Activated CD4-positive, alpha-beta T cell treated with anti-CD3 and anti-CD28 coated beads for 1 hour (primary cell): ENCODE results near the gene PPP1R15B.

Source experiments
- DNase-seq: peaks from one replicate; pipeline ENCODE4 v3.0.0-alpha.2; 2020

The PPP1R15B gene

DNA sequence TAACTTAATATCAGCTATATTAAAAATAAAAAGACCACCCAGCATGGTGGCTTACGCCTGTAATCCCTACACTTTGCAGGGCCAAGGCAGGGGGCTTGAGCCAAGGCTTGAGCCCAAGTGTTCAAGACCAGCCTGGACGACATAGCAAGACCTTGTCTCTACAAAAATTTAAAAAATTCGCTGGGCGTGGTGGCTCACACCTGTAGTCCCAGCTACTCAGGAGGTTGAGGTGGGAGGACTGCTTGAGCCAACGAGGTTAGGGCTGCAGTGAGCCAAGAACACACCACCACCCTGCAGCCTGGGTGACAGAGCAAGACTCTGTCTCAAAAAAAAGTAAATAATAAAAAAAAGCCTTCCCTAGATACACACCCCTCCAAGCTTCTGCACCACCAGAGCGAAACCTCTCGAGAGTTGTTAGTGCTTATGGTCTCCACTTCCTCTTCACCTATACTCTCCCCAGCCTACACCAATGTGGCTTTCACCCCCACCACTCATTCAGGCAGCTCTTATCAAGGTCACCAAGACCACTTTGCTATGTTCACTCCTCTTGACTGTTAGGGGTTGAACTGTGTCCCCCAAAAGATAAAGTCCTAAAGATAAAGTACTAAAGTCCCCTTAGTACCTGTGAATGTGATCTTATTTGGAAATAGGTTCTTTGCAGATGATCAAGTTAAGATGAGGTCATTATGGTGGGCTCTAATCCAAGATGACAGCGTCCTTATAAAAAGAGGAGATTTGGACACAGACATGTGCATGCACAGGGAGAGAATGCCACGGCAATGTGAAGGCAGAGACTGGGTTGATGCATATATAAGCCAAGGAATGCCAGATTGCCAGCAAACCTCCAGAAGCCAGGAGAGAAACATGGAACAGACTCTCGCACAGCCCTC is 6.8 kb upstream of the PPP1R15B start:
- no peak for DNase-seq

DNA sequence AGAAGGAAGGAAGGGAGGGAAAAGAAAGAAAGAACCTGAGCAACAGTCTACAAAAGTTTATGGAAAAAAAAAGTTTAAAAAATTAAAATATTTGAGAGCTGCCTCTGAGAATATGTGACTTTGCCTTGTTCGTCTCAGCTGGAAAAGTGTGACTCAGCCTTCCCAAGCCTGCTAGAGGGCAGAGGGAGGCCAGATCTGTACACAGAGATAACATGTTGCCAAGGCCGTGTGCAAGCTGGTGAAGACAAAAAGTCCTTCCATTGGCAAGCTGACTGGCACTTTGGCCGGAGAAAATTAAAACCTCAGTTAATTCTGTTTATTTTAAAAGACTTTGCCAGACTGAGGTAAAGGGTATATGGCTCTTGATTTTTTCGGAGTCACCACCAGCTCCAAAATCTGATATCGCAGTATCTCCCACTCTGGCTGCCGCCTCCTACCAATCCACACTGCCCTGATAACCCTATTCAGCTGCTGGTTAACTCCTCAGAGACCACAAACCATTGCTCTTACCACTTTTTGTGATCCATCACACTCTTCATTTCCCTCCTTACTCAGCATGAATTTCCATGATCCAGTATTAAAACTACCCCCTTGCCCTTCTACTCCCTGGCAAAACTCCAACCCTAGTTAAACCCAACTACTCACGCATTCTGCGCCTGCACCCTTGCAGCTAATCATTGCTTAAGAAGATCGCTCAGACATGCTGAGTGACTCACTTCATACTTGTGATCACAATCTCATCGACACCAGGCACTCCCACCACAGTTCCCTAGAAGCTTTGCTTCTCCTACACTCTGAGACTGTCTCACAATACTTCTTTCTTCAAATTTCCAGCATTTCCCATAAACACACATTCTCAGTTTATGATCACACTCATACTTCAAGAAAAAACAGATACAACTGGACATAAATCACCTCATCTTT is 5.7 kb upstream of the PPP1R15B start:
- peak; percentile 22 for DNase-seq

DNA sequence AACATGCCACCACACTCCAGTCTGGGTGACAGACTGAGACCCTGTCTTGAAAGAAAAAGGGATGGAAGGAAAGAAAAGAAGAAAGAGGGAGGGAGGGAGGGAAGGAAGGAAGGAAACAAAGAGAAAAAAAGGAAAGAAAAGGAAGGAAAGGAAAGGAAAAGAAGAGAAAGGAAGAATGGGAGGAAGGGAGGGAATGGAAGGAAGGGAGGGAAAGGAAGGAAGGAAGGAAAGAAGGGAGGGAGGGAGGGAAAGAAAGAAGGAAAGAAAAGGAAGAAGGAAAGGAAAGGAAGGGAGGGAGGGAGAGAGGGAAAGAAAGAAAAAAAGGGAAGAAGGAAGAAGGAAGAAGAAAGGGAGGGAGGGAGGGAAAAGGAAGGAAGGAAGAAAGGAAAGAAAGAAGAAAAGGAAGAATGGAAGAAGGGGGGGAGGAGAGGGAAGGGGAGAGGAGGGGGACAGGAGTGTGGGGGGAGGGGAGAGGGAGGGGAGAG is 5.0 kb upstream of the PPP1R15B start:
- no peak for DNase-seq

DNA sequence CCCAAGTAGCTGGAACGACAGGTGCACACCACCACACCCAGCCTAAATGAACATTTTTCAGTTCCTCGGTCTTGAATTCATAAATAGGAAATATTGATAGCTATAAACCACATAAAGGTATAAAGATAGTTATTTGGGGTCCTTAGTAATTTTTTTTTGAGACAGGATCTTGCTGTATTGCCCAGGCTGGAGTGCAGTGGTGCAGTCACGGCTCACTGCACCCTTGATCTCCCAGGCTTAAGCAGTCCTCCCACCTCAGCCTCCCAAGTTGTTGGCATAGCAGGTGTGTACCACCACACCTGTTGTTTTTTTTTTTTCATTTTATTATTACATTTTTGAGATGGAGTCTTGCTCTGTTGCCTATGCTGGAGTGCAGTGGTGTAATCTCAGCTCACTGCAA is 3.7 kb upstream of the PPP1R15B start:
- no peak for DNase-seq

DNA sequence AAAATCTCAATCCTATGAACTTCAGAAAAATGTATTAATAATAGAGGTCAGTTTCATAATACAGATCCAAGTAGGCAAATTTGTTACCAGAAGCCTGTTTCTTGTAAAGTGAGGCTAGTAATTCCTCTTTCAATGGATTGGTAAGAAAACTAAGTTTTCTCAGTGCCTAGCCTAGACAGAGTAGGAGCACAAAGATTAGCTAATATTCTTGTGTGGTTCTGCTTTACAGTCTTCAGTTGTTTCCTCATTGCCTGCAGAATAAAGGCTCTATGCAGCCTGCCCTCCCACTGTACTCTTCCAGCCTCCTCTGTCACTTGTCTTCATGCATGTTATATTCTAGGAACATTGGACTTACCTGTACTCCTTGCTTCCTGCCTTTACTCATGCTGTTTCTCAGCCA is 2.4 kb upstream of the PPP1R15B start:
- DNase-seq, result no peak

DNA sequence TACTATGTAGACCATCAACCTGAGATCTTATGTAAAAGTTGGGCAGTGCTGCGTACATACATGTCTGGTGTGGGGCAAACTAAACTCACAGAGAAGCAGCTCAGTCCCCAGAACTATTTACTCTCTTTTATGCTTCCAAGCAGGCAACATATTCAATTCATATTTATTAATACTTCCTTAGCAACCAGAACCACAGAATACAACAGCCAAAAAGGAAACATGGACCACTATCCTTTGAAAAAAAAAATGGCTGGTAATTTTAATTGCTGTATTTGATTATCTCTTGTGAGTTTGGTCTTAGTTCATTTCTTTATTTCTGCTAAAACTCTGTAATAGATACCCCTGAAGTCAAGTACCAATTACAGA is 1.5 kb upstream of the PPP1R15B start:
- no peak for DNase-seq

DNA sequence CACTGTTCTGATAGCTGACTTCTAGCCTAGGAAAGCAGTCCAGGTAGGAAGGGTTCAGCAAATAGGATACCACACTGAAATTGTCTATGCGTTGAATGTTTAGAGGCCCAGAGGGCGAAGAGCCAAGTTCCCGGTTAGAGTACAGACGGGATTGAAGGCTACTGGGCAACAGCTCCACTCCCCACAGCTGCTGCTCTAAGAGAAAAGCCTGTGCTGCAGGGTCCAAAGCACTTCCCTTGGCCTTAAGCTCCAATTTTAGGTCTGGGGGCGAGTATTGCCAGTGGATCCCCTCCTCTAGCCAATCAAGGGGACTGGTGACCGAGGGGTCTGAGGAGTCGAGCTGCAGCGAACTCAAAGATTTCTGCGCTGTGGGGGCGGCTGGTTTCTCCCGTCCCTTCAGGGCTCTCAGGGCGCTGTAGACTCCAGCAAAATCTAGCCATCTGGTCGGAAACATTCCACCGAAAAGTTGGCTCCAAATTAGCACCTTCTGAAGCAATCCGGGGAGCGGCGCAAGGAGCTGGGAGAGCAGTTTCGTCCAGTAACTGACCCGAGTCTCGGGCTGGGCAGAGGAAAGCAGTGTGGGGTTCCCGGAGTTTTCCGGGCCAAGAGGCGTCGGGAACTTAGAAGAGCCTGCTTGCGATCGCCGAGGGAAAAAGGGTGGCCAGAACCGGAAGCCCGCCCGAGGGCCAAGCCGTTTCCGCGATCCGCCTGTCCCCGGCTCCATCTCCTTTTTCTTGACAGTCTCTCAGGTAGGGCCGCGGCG is 748 bp downstream of the PPP1R15B start:
- DNase-seq, result no peak

DNA sequence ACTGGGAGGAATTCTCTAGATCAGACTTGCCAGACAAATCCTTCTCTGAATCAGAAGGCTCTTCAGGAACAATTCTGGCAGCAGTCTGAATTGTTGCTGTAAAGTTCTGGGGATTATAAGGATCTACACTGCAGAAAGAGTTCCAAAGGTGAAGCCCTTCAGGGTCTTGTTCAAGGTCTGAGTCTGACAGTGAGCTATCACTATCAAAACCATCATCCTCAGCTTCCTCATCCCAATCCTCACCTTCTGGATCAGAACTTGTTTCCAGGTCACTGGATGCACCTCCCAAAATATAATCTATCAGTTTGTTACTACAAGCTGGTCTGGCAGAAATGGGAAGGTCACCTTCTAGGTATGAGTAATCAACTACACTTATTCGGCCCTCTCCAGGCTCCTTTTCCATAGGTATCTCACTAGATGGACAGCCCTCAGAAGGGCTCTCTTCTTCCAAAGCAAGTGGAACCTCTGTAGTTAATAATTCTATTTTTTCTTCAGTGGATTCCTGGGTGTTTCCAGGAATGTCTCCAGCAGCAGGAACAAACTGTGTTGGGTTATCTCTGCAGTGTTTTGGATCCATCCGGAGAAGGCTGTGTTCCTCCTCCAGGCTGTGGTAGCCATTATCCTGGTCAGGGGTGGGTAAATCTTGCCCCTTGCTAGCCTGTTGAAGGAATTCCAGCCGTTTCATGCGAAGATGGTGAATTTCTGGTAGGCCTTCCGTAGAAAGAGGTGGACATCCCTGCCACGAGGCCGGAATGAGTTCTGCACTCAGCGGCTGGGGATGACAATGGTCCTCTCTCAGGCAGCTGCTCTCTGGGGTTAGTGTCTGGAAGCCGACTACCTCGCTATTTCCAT is 1.6 kb downstream of the PPP1R15B start:
- DNase-seq, result no peak

DNA sequence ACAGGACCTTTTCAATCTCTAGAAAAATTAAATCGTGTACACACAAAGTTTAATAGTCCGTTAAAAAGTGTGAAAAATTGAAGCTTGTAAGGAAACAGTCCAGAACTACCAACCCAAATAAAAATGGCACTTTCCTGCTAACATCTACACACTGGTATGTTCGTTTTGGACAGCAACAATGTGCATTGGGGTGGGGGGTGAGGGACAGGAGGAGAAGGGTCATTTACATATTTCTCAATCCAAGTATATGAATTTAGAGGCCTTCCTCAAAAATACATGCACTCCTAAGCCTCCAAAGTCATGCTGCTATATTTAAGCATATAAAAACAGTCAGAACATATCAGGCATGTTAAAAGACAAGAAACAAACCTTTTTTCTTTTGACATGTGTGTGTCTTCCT is 2.5 kb downstream of the PPP1R15B start:
- DNase-seq, result no peak

DNA sequence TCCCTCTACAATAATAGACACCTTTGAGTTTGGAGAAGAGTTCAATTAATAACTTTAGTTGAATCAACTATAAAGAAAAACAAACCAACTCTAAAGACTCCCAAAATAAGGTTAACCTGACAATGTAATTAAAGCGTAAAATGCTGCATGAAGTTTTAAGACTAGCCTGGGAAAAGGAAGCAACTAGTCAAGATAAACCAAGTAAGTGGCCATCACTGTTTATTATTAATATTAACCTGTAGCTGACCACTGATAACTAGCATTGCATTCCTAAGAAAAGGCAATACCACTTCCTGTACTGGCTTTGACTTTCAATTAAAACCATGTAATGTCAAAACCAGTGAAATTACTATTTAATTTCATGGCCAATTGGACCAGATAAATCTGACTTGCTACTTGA is 3.0 kb downstream of the PPP1R15B start:
- DNase-seq, result no peak

DNA sequence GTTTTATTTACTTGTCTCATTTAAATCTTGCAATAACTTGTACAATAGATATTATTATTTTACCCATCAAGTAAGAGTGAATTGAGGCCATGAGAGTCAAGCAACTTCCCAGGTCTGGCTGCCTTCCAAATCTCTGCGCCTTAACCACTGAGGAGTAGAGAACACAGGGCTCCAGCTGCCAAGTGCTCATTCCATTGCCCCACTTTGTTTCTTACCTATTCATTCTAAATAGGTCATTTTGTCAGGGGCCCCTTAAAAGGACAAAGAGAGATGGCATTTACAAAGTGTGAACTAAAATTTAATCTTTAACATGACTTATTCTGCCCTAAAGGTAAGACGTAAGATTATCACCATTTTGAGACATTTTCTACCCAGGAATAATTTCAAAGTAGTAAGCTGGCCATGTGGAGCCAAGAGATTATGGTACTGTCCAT is 3.5 kb downstream of the PPP1R15B start:
- DNase-seq, result no peak

DNA sequence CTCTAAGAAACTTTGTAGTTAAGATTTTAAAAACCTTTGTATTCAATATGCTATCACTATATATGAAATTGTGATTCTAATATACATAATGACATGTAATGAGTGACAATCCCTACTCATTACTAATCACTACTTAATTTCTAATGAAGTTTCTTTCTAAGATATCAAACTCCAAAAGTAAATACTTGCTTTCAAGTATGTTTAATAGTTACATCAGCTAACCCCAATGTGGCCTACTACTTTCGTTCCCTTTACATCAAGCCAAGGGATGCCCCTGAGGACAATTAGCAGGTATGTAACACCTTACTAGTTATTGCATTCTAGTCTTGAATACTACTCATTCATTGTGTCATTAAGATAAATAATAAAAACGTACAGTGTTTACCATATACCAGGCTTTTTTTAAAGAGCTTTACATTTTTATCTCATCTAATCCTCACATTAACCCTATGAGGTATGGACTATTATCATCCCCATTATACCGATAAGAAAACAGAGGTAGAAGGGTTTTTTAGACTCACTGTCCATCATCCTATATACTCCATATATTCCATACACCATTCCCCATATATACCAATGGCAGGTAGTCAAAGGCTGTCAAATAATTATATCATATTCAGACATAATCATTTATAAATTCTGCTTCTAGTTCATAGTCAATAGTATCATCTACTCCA is 4.2 kb downstream of the PPP1R15B start:
- DNase-seq, result no peak

DNA sequence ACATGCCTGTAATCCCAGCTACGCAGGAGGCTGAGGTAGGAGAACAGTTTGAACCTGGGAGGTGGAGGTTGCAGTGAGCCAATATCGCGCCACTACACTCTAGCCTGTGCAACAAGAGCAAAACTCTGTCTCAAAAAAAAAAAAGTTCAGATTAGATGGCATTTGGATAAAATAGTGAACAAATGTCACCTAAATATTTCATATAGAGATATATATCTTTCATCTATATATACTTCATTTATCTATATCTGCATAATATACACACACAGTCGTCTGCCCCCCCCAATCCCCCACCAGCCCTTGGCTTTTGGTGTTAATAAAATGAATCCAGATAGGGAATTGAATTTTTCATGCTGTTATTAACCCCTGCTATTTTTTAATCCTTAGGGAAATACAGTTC is 5.0 kb downstream of the PPP1R15B start:
- DNase-seq, result no peak

DNA sequence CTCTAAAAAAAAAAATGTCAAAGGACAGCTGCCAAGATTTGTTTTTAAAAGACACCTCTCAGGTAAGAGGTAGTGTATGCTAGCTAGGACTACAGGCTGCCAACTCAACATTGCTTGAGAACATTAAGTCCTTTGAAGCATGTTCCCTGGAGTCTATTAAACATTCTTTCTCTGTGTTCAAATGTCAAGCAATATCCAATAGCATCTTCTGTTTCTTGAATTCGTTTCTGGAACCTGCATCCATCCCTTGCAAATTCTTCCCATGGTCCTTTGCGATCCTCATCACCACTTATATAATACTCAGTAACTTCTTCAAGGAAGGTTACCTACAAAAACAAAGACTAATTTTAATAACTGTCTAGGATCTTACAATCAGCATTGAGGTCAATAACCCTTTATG is 5.6 kb downstream of the PPP1R15B start:
- DNase-seq, result no peak

DNA sequence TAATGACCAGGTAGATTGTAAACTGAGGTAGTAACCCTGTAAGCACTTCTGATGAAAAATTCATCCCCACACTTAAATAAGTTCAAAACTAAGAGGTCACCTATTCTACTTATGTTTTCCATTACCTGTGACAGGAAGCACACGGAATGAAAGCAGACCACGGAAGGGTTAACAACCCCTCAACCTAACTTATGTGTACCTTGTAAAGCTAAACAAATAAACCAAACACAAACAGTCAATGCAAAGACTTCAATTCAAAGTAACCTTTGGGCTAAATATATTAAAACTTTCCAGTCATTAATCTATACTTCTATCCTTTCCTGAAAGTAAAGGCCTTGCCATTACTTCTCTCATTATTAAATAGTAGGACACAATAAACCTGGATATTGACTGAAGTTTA is 7.0 kb downstream of the PPP1R15B start:
- DNase-seq, result no peak

DNA sequence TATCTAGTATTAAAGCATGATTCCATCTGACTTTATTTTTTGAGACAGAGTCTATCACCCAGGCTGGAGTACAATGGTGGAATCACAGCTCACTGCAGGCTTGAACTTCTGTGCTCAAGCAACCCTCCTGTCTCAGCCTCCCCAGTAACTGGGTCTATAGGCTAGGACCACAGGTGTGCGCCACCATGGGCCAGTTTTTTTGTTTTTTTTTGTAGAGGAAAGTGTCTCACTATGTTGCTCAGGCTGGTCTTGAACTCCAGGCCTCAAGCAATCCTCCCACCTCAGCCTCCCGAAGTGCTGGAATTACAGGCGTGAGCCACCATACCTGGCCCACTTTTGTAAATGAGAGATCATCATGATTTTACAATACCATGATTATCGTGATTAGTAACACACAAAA is 9.2 kb downstream of the PPP1R15B start:
- no peak for DNase-seq

DNA sequence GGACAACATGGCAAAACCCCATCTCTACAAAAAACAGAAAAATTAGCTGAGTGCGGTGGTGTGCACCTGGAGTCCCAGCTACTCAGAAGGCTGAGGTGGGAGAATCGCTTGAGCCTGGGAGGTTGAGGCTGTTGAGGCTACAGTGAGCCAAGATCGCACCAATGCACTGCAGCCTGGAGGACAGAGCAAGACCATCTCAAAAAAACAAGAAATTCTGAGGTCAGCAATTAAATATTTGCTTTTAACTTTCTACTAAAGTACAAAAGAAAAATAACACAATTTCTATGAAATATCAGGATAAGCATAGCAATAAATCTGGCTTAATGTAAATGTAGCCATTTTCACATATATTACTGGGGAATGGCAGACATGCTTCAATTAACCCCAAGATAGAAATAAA is 9.9 kb downstream of the PPP1R15B start:
- no peak for DNase-seq

DNA sequence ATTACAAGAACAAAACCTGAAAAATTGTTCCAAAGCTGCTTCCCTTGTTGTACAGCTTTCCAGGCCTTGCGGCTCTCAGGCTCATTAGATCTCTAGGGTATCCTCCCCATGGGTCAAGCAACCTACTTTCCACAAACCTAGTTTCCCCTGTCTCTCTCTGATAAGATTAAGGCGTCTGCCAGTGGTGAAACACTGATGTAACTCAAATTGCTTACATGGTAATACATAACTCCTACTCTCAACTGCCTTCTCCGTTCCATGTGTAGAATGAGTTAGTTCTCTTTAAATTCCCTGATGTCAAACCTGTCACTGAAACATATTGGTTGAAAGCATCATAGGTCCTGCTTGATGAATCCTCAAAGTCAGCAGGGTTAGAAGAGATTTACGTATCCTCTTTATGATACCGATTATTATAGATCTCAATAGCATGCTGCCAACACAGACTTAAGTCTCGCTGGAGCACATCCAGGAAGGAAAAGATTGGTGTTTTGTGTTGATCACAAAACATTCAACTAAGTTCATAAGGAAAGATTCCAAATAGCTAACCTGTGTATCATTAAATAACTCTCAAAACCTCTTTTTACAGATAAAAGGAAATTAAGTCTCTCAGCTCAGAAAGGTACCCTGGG is 10.6 kb downstream of the PPP1R15B start:
- no peak for DNase-seq

DNA sequence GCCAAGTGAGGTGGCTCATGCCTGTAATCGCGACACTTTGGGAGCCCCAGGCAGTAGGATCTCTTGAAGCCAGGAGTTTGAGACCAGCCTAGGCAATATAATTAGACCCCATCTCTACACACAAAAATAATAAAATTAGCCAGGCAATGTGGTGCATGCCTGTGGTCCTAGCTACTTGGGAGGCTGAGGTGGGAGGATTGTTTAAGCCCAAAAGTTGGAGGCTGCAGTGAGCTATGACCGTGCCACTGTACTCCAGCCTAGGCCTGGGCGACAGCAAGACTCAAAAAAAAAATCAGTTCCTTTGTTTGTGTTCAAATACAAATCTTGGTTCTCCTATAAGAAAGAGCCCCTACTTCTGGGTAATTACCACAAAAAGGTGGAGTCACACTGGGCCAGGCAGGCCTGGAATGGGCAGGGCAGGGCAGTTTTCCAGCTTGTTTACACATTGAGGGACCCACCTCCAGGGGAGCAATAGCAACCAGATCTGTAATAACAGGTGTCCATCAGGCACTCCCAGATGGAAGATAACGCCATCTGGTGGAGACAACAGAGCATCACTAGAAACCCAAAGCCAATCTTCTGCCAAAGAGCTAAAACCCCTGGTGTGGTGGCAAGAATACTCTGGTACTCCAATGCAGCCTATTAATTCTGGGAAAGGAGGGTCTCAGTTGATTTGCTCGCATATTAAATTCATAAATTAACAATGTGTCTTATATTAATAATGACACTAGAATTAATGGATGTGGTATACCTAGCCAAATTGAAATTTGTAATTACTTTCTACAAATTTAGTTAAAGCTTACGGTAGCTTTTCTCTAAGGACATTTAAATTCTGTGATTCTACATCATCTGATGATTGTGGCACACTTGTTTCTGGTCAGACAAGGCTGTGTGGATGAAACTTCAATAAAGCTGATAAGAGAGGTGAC is 13.2 kb downstream of the PPP1R15B start:
- DNase-seq, result peak; percentile 31
